A549 (cell line): Measurements from ENCODE around the gene NR4A1. TPM values are rescaled to one million over a fixed set of nuclear protein-coding genes. Genes with fewer than 3 reads are reported as not detected.

Experiments used
- ATAC-seq, 2 experiments: fragments of 200-7000 bp in 1 of 2; fragments of >200 bp in 1 of 2; cut with Nextera tagmentation in 1 of 2; cut with Tn5 transposase in 1 of 2; 3 replicates each; pipeline versions ENCODE4 v1.8.0 to v1.9.1; 2018 to 2020; ENCODE audit warnings: mild to moderate bottlenecking in 1 of 2, moderate library complexity in 1 of 2
- CTCF ChIA-PET: fragments of 300-600 bp; sonication (Branson Sonifier 250); formaldehyde crosslinking; extraction: SDS; loops from one replicate; lab custom pipeline; 2021; ENCODE audit warnings: antibody characterized with exemption, inconsistent platforms; lab: Yijun Ruan, JAX
- POLR2A ChIA-PET: fragments of 350-600 bp; formaldehyde crosslinking; extraction: SDS; loops from one replicate; lab custom pipeline; 2021; ENCODE audit warnings: antibody characterized with exemption, inconsistent platforms; lab: Yijun Ruan, JAX
- DNase-seq, 2 experiments: peaks; one replicate each; pipeline versions ENCODE4 v3.0.0 to v3.0.0-alpha.2; 2011 to 2016; ENCODE audit warnings: low read depth in 1 of 2, low spot score in 1 of 2
- FAIRE-seq: peaks from 2 replicates; lab custom pipeline; 2011; peaks lifted over from hg19 to GRCh38; lab: Jason Lieb, UNC
- H3K27ac ChIP-seq, 2 experiments: fragments of >200 bp; sonication (Bioruptor Twin); formaldehyde crosslinking; 3 replicates each; pipeline ENCODE4 v1.5.1; 2016 to 2017
- H3K4me1 ChIP-seq: fragments of >200 bp; sonication (Bioruptor Twin); formaldehyde crosslinking; 3 replicates; pipeline ENCODE4 v1.6.1; 2016
- H3K4me2 ChIP-seq: fragments of >200 bp; sonication (Bioruptor Twin); formaldehyde crosslinking; 3 replicates; pipeline ENCODE4 v1.6.1; 2016
- H3K4me3 ChIP-seq: fragments of >200 bp; sonication (Bioruptor Twin); formaldehyde crosslinking; 3 replicates; pipeline ENCODE4 v1.5.1; 2016
- H3K9me3 ChIP-seq: fragments of >200 bp; sonication (Bioruptor Twin); formaldehyde crosslinking; 3 replicates; pipeline ENCODE4 v1.6.1; 2016
- BHLHE40 ChIP-seq: IDR thresholded peaks from 2 replicates; pipeline ENCODE4 v1.6.1; 2012; ENCODE audit warnings: low read depth, low read length, inconsistent platforms
- EP300 ChIP-seq, 2 experiments: fragments of >200 bp; sonication (Bioruptor Twin); formaldehyde crosslinking; IDR thresholded peaks; 2 replicates in 1 of 2; 3 replicates in 1 of 2; pipeline ENCODE4 v1.6.1; 2016 to 2017
- FOSB ChIP-seq: fragments of 250-450 bp; sonication (Bioruptor Pico); IDR thresholded peaks from 2 replicates; pipeline ENCODE4 v1.5.0; 2020; ENCODE audit warnings: mild to moderate bottlenecking, moderate library complexity
- HDAC2 ChIP-seq: fragments of 200-600 bp; sonication (generic); IDR thresholded peaks from 2 replicates; pipeline ENCODE4 v1.6.1; 2016
- HMGXB4 ChIP-seq: fragments of 250-450 bp; sonication (Bioruptor Pico); IDR thresholded peaks from 2 replicates; pipeline ENCODE4 v1.5.0; 2021; ENCODE audit warnings: mild to moderate bottlenecking, moderate library complexity, borderline replicate concordance
- HOXB13 ChIP-seq: fragments of 250-450 bp; sonication (Bioruptor Pico); IDR thresholded peaks from 2 replicates; pipeline ENCODE4 v1.5.0; 2020; ENCODE audit warnings: low read depth, mild to moderate bottlenecking, moderate library complexity
- KDM5A ChIP-seq: fragments of 200-600 bp; sonication (generic); IDR thresholded peaks from 2 replicates; pipeline ENCODE4 v1.6.1; 2016; ENCODE audit warnings: antibody characterized with exemption, mild to moderate bottlenecking
- NPAS2 ChIP-seq: fragments of 250-450 bp; sonication (Bioruptor Pico); IDR thresholded peaks from 2 replicates; pipeline ENCODE4 v1.8.0; 2022; ENCODE audit warnings: mild to moderate bottlenecking, moderate library complexity, borderline replicate concordance
- POLR2A ChIP-seq: IDR thresholded peaks from 2 replicates; pipeline ENCODE4 v1.6.1; 2012; ENCODE audit warnings: mild to moderate bottlenecking, low read length
- REST ChIP-seq: fragments of 200-600 bp; sonication (generic); IDR thresholded peaks from 2 replicates; pipeline ENCODE4 v1.6.1; 2016; ENCODE audit warnings: antibody characterized with exemption, mild to moderate bottlenecking, moderate library complexity
- RFX5 ChIP-seq: fragments of 450-650 bp; IDR thresholded peaks from 2 replicates; pipeline ENCODE4 v1.7.1; 2014; ENCODE audit warnings: antibody characterized with exemption, mild to moderate bottlenecking, moderate library complexity
- RNF2 ChIP-seq: fragments of 200-600 bp; sonication (generic); IDR thresholded peaks from 2 replicates; pipeline ENCODE4 v1.6.1; 2016; ENCODE audit warnings: low read depth, mild to moderate bottlenecking, antibody characterized with exemption, moderate library complexity, borderline replicate concordance
- SMC3 ChIP-seq: fragments of >200 bp; sonication (Bioruptor Twin); formaldehyde crosslinking; IDR thresholded peaks from 3 replicates; pipeline ENCODE4 v1.6.1; 2018; ENCODE audit warnings: inconsistent platforms
- SREBF2 ChIP-seq: fragments of 450-650 bp; IDR thresholded peaks from 2 replicates; pipeline ENCODE4 v1.6.1; 2014; ENCODE audit warnings: mild to moderate bottlenecking, moderate library complexity
- TFCP2L1 ChIP-seq: fragments of 250-450 bp; sonication (Bioruptor Pico); IDR thresholded peaks from 2 replicates; pipeline ENCODE4 v1.5.0; 2021; ENCODE audit warnings: mild to moderate bottlenecking
- ZC3H11A ChIP-seq: fragments of 450-650 bp; IDR thresholded peaks from 2 replicates; pipeline ENCODE4 v1.6.1; 2014; ENCODE audit warnings: antibody characterized with exemption, mild to moderate bottlenecking
- ZFP36 ChIP-seq: fragments of 450-650 bp; IDR thresholded peaks from 2 replicates; pipeline ENCODE4 v1.6.1; 2014; ENCODE audit warnings: borderline replicate concordance; ENCODE audit not compliant: partially characterized antibody
- ZSCAN20 ChIP-seq: fragments of 250-450 bp; sonication (Bioruptor Pico); IDR thresholded peaks from 2 replicates; pipeline ENCODE4 v1.8.0; 2022; ENCODE audit warnings: mild to moderate bottlenecking, moderate library complexity
- WGBS: methylation state at CpG from one replicate; pipeline ENCODE4 v1.1.6; 2017; ENCODE audit errors: missing lambda C conversion rate; 5-methylcytosine and 5-hydroxymethylcytosine counted together
- polyA plus RNA-seq, 4 experiments: library from polyadenylated mRNA; depleted of rRNA in 3 of 4; stranded (reverse); fragments of >200 nt; fragmentation: RNase III in 1 of 4; extraction: RNeasy Plus Mini Kit Qiagen cat#74134 plus additional on column Dnase treatment in 1 of 4; gene quantifications; 2 replicates in 3 of 4; 3 replicates in 1 of 4; pipeline ENCODE4 v1.2.3, GENCODE V29; 2011 to 2017

Gene NR4A1
- polyA plus RNA-seq, 2 of the 4 experiments (the other 2 are of a cell fraction): 39.6 to 89.6 TPM

- ATAC-seq (no peak), FAIRE-seq (no peak)
- 92% methylated on average over 4 of the region's 4 CpGs for WGBS
- no peak overlapping the region for H3K27ac ChIP-seq
- TF ChIP-seq HMGXB4 (CRISPR knock-in tag) (no peak), RFX5 (no peak), HDAC2 (no peak), ZC3H11A (no peak), POLR2A (no peak), EP300 (IDR thresholded peaks at IDR 0.05) (no peak), NPAS2 (no peak), RNF2 (no peak), BHLHE40 (no peak), FOSB (CRISPR knock-in tag) (no peak)
- TF ChIP-seq, all 56 proteins: peak for 0
- POLR2A ChIA-PET: interaction anchor here (3.8 kb wide), 1 partner anchor 16 kb away, joined by 19 read pairs; the partner anchor contains the start of gene NR4A1
- no peak for DNase-seq
- Histone ChIP-seq H3K4me3 (no peak overlapping the region), H3K9me3 (no peaks in the 10 kb centered on the region), H3K4me1 (peaks cover 20% of the 10 kb centered on the region), H3K4me2 (no peak overlapping the region)
- CTCF ChIA-PET: interaction anchor here (1.1 to 41.8 kb wide), 4 partner anchors 10 to 160 kb away, joined by 3 to 1730 read pairs (median 985); partner anchors contain the start of genes ATG101, NR4A1, SMIM41 and TAMALIN
Measured at GRCh38 chr12:52035190-52035589, 16.1 kb upstream of the NR4A1 start.

- TF ChIP-seq REST (no peak), SREBF2 (no peak), ZSCAN20 (CRISPR knock-in tag) (no peak), SMC3 (no peak), KDM5A (no peak), TFCP2L1 (CRISPR knock-in tag) (no peak), ZFP36 (no peak), HOXB13 (CRISPR knock-in tag) (0 out of 2 replicates have a peak, but pooled peaks have one; percentile 51), HDAC2 (no peak)
- POLR2A ChIA-PET: interaction anchor here (3.8 kb wide), 1 partner anchor 15 kb away, joined by 19 read pairs; the partner anchor contains the start of gene NR4A1
- 75% methylated on average over 2 of the region's 2 CpGs for WGBS
Measured at GRCh38 chr12:52035926-52036325, 15.3 kb upstream of the NR4A1 start.

More at GRCh38 chr12:52035926-52036325, 15.3 kb upstream of the NR4A1 start:
- no peaks in the 10 kb centered on the region for H3K9me3 ChIP-seq
- H3K27ac ChIP-seq: peak overlapping the region in 1 of 2 experiments; percentile 93; a peak in 4 of 6 replicates
- ATAC-seq: no peak
- H3K4me3 ChIP-seq: no peak overlapping the region
- H3K4me2 ChIP-seq: peak overlapping the region; percentile 96; the same call in 1 of the 3 replicates
- CTCF ChIA-PET: interaction anchor here (0.6 to 41.8 kb wide), 4 partner anchors 11 to 94 kb away, joined by 3 to 1730 read pairs (median 985); partner anchors contain the start of genes ATG101, NR4A1, SMIM41 and TAMALIN
- peaks cover 20% of the 10 kb centered on the region for H3K4me1 ChIP-seq
- FAIRE-seq: no peak
- DNase-seq: no peak
